HG03066 (cell line): Measurements from ENCODE around the gene RUSF1.
A peak's percentile ranks its signal among the peaks of the same experiment; 100 is the strongest.
"Not testable (repeated sequence)": the region's sequence is repeated elsewhere in the genome, so short reads cannot be mapped to it uniquely, and the experiment has no call there.

Experiments
- ATAC-seq: cut with Tn5 transposase; IDR thresholded peaks from one replicate; pipeline ENCODE4 v1.9.1; 2021; ENCODE audit warnings: low read depth; ENCODE audit not compliant: unreplicated experiment

RUSF1 gene

GRCh38 chr16:31507929-31508705 lies at the start of gene RUSF1:
RUSF1 (minus strand) TSS chr16:31508391; CDS start chr16:31508373, 18 bp downstream.
- ATAC-seq: peak; percentile 82

GRCh38 chr16:31542763-31543162 lies 34.6 kb upstream of the RUSF1 start:
- ATAC-seq: no peak

DNA sequence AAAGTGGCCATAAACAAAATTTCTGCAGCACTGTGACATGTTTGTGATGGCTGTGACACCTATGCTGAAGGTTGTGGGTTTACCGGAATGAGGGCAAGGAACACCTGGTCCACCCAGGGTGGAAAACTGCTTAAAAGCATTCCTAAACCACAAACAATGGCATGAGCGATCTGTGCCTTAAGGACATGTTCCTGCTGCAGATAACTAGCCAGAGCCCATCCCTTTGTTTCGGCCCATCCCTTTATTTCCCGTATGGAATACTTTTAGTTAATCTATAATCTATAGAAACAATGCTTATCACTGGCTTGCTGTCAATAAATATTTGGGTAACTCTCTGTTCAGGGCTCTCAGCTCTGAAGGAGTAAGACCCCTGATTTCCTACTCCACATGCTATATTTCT lies 31.6 kb upstream of the RUSF1 start:
- ATAC-seq: not testable (repeated sequence)

DNA sequence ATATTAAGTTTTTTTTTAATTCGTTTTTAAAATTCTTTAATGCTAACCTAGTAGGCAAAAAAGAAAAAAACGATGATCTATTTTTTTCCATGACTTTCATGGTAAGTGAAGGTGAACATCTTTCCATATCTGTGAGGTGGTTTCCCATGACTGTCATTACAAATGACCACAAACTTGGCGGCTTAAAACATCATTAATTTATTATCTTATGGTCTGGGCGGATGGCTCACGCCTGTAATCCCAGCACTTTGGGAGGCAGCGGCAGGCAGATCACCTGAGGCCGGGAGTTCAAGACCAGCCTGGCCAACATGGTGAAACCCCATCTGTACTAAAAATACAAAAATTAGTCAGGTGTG lies 30.0 kb upstream of the RUSF1 start:
- not testable (repeated sequence) for ATAC-seq

DNA sequence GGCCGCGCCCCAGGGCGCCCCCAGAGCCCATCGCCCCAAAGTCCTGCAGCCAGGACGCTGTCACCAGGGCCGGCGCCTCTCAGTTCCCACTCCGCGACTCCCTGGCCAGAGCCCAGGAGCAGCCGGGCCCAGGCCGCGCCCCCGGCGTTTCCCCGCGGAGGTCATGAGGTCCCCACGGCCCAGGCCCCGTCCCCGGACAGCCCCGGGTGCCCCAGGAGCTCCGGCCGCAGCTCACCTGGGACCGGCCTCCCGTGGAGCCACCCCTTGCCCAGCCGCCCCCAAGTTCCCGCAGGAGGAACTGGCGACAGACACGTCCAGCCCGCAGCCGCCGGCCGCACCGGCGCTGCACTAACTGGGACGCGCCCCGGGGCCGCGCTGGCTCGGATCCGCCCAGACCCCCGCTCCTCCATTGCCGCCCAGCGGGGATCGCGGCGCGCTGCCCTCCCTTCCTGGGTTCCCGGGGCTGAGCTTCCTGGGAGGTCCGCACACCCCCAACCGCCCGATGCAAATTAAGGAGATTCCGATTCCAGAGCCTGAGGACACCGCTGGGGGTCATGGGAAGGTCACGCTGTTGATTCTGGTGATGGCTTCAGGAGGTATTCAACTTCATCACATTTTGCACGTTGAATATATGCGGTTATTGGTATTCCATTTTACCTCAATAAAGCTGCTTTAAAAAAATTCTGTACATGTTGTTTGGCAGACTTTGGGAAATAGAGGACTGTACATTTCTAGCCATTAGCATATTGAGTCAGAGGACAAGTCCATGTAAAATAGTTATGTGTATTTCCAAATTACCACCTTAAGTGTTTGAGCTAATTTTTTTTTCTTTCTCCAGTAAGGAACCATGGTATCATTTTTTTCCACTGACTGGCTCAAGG lies 29.4 kb upstream of the RUSF1 start:
- ATAC-seq: no peak

DNA sequence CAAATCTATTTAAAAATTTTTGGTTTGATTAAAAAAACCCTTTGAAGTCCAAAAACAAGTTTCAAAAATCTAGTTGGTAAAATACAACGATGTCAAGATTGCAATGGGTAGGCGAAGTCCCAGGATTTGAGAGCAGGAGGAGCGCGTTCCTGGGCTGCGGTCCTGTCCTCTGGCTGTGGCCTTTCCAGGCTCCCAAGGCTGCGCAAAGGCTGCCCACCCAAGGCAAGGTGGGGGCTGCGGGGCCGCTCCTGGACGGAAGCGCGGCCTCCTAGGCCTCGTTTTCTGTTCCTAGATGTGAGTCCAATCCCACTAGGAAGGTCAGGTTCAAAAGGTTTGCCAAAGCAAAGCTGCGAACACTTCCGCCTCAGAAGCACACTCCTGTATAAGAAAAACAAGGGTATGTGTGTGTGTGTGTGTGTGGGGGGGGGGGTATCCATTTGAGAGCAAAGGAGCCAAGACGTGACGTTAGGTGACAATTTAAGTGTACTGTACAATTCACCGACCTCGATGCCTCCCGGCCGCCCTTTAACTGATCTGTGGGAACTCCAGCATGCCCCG lies 28.7 kb upstream of the RUSF1 start:
- ATAC-seq: no peak

- no peak for ATAC-seq
These were observed 27.5 kb upstream of the RUSF1 start for GRCh38 chr16:31535737-31536136.

DNA sequence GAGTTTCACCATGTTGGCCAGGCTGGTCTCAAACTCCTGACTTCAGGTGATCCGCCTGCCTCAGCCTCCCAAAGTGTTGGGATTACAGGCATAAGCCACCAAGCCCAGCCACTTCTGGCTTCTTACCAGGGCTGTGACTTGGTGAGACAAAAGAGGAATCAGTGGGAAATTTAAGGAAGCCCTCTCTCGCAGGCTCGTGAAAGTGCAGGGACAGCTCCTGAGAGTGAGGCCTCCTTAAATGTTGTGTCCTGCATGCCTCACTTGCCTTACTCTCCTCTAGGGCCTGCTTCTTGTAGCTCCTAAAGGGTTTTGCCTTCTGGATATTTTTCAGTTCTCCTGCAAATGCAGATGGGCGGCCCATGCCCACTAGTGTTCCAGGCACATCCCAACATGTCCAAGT lies 24.7 kb upstream of the RUSF1 start:
- no peak for ATAC-seq

DNA sequence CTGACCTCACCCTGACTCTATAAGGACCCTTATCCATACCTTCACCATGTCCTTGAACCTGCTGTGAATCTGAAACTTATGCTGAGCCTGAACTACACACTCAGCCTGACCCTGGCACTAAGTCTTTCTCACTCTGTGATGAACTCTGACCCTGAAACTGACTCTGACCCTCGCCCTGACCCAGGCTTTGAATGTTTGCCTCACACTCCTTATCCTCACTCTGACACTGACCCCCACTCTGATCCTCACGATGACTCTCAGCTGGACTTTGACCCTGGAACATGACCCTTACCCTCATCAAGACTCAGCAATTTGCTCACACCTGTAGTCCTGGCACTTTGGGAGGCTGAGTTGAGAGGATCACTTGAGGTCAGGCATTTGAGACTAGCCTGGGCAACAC lies 23.9 kb upstream of the RUSF1 start:
- ATAC-seq: no peak

DNA sequence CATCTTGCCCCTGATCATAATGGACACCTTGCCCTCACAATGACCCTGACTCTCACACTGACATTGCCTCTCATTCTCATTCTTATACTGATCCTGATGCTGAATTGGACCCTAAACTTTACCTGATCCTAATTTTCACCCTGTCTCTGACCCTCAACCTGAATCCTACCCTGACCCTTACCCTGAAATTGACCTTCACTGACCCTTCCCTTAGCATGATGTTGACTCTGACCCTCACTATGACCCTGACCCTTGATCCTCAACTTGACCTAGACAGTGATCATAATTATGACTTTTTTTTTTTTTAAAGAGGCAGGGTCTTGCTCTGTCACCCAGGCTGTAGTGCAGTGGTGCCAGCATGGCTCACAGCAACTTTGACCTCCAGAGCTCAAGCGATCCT lies 22.9 kb upstream of the RUSF1 start:
- ATAC-seq: no peak

- ATAC-seq: no peak
These were observed 22.2 kb upstream of the RUSF1 start for GRCh38 chr16:31530405-31530804.

GRCh38 chr16:31529937-31530312 lies 21.7 kb upstream of the RUSF1 start:
- ATAC-seq: no peak

- ATAC-seq: no peak
These were observed 21.1 kb upstream of the RUSF1 start for GRCh38 chr16:31529108-31529936.

GRCh38 chr16:31528523-31529107 lies 20.4 kb upstream of the RUSF1 start:
- no peak for ATAC-seq

- no peak for ATAC-seq
These were observed 19.6 kb upstream of the RUSF1 start, which contains the start of gene AHSP for GRCh38 chr16:31527734-31528274. AHSP (plus strand) TSS chr16:31527900; CDS start chr16:31528140, 240 bp downstream.

- ATAC-seq: no peak
These were observed 16.9 kb upstream of the RUSF1 start for GRCh38 chr16:31525113-31525512.

- not testable (repeated sequence) for ATAC-seq
These were observed 15.6 kb upstream of the RUSF1 start for GRCh38 chr16:31523768-31524167.

DNA sequence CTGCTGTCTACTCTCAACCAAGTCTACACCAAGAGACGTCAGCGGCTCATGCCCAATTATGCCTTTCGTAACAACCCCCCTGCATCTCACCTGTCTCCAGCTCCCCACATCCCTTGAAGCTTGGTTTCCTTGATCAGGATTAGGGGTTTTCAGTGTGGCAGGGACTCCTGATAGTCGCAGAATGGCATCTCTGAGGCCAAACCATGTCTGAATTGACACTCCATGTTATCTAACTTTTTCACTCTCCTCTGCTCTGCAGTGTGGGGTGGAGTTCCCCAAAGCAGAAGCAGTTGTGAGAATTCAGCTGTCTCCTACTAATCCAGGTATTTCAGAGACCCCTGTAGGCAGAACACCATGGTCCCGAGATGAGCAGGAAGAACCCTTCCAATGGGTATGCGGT lies 13.9 kb upstream of the RUSF1 start:
- no peak for ATAC-seq

DNA sequence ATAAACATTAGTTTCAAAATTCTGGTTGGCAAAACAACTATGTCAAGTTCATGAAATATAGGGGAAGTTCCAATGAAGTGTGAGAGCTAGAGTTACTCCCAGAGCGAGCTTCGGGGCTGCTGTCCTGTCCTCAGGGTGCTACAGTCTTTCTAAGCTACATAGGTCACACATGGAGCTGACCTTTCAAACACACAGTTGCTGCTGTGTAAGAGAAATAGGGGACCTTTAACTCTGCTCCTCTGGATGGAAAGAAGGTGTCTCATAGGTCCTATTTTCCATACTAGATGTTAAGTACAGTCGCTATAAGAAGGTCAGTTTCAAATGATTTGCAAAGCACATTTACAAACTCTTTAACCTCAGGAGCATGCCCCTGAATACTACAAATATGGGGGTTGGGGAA lies 13.2 kb upstream of the RUSF1 start:
- no peak for ATAC-seq
